Measurements from ENCODE around the gene VPS41. TPM values are rescaled to one million over a fixed set of nuclear protein-coding genes. Genes with fewer than 3 reads are reported as not detected.

VPS41 gene
- total RNA-seq, 6 experiments from 2014 or later = 21.6 to 43.5 (median 26.8) TPM

DNA sequence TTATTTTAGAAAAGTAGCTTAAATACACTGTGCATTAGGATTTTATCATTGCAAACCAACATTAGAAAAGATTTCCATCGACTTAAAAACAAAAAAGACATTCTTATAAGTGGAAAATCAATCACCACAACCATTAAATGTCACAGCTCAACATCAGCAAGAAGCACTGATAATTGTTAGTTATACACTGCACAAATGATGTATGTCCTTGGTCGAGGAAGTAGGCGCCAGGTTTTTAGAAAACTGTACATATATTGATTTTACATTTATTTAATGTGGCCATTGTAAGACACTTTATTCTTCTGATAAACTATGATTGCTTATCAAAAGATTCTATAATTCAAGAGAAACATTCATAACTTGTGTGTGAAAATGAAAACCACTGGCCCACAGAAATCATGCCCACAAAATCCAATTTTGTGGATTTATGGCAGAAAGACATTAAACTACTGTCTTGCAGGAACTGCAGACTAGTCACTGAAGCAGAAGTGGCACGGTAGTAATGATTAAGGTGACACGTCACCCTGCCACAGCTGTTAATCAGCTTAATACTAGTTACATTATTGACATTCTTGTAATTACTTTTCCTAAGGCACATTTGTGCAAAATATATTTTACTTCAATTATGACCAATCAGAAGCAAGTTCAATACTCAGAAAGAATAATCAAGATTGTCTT lies 79.4 kb downstream of the VPS41 start:
- TF ChIP-seq POLR2A (IDR thresholded peaks at IDR 0.05) = no peak
- TF ChIP-seq, protein P1, sequence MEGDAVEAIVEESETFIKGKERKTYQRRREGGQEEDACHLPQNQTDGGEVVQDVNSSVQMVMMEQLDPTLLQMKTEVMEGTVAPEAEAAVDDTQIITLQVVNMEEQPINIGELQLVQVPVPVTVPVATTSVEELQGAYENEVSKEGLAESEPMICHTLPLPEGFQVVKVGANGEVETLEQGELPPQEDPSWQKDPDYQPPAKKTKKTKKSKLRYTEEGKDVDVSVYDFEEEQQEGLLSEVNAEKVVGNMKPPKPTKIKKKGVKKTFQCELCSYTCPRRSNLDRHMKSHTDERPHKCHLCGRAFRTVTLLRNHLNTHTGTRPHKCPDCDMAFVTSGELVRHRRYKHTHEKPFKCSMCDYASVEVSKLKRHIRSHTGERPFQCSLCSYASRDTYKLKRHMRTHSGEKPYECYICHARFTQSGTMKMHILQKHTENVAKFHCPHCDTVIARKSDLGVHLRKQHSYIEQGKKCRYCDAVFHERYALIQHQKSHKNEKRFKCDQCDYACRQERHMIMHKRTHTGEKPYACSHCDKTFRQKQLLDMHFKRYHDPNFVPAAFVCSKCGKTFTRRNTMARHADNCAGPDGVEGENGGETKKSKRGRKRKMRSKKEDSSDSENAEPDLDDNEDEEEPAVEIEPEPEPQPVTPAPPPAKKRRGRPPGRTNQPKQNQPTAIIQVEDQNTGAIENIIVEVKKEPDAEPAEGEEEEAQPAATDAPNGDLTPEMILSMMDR (IDR thresholded peaks at IDR 0.05) = no peak

DNA sequence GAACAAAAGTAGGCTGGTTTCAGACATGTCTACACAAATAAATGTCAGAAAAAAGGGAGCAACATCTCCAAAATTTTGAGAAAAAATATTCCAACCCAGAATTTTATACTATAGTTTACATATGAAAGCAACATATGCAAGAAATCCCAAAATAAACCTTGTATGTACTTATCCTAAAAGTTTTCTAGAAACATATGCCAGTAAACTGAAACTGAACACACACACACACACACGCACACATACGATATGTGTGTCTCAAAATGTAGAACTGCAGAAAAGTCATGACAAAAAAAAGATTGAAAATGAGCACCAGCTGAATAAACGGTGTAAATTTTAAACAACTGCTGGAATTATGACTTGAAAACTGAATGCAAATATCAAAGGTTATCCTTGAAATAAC lies 81.0 kb downstream of the VPS41 start:
- Histone ChIP-seq H3K4me3 (no peak overlapping the region), H3K36me3 (no peaks in the 10 kb centered on the region), H3K27ac (no peak overlapping the region), H3K4me1 (no peaks in the 10 kb centered on the region), H3K27me3 (no peaks in the 10 kb centered on the region), H3K9me3 (no peaks in the 10 kb centered on the region)
- 81% methylated on average over 3 of the region's 3 CpGs for WGBS (ENCODE audit: insufficient coverage, low coverage, low lambda C conversion rate, missing lambda C conversion rate)
- no peak for DNase-seq
- TF ChIP-seq, protein P1 (IDR thresholded peaks at IDR 0.05) = no peak
- no peak for TF ChIP-seq POLR2A (IDR thresholded peaks at IDR 0.05)
- intact Hi-C loops (cut with DNase I) = no loop called here
- no peak for ATAC-seq

More for the DNA sequence above, 79.4 kb downstream of the VPS41 start:
- DNase-seq (no peak), ATAC-seq (no peak)
- H3K27me3 ChIP-seq = no peaks in the 10 kb centered on the region
- no peaks in the 10 kb centered on the region for H3K9me3 ChIP-seq
- H3K36me3 ChIP-seq = no peaks in the 10 kb centered on the region
- WGBS (ENCODE audit: insufficient coverage, low coverage, low lambda C conversion rate, missing lambda C conversion rate) = 84% methylated on average over 5 of the region's 5 CpGs
- no peak overlapping the region for H3K27ac ChIP-seq
- no peaks in the 10 kb centered on the region for H3K4me1 ChIP-seq
- intact Hi-C loops (cut with DNase I) = no loop called here
- no peak overlapping the region for H3K4me3 ChIP-seq

GRCh38 chr7:38825721-38826440 lies 83.1 kb downstream of the VPS41 start:
- H3K9me3 ChIP-seq = no peaks in the 10 kb centered on the region
- no peak overlapping the region for H3K4me3 ChIP-seq
- WGBS (ENCODE audit: insufficient coverage, low coverage, low lambda C conversion rate, missing lambda C conversion rate) = 81% methylated on average over 3 of the region's 3 CpGs
- ATAC-seq = peak; percentile 11 to 63 (median 36)
- H3K36me3 ChIP-seq = no peaks in the 10 kb centered on the region
- no peaks in the 10 kb centered on the region for H3K4me1 ChIP-seq
- intact Hi-C loops (cut with DNase I) = no loop called here
- H3K27me3 ChIP-seq = no peaks in the 10 kb centered on the region
- H3K27ac ChIP-seq = no peak overlapping the region
- TF ChIP-seq, protein P1 (IDR thresholded peaks at IDR 0.05) = no peak
- TF ChIP-seq POLR2A (IDR thresholded peaks at IDR 0.05) = no peak
- DNase-seq = no peak

DNA sequence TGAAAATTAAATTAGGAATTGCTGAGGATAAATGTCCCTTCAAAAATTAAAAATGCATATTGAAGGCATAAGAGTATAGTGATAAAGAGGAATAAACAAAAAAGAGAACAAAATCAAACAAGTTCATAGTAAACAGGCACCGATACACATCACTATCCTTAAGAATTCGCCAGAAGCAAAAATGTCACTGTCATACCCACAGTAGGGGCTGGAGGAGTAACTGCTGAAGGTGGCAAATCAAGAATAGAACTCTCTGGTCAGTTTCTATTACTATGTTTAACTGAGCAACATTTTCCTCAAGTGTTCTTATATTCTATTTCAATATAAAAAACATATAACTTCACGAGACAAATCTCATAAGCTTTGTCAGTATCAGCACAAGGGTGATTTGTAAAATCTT lies 84.0 kb downstream of the VPS41 start:
- no peak for DNase-seq
- H3K4me3 ChIP-seq = no peak overlapping the region
- WGBS (ENCODE audit: insufficient coverage, low coverage, low lambda C conversion rate, missing lambda C conversion rate) = 95% methylated on average over 3 of the region's 3 CpGs
- ATAC-seq = no peak
- H3K27me3 ChIP-seq = no peaks in the 10 kb centered on the region
- intact Hi-C loops (cut with DNase I) = no loop called here
- TF ChIP-seq, protein P1 (IDR thresholded peaks at IDR 0.05) = no peak
- no peak for TF ChIP-seq POLR2A (IDR thresholded peaks at IDR 0.05)
- no peak overlapping the region for H3K27ac ChIP-seq
- no peaks in the 10 kb centered on the region for H3K9me3 ChIP-seq
- no peaks in the 10 kb centered on the region for H3K36me3 ChIP-seq
- H3K4me1 ChIP-seq = no peaks in the 10 kb centered on the region
